HepG2 (cell line): ENCODE measurements around the gene SLC5A10. TPM values are rescaled to one million over a fixed set of nuclear protein-coding genes. Genes with fewer than 3 reads are reported as not detected.

ENCODE experiments used
- AHR ChIP-seq: IDR thresholded peaks from 2 replicates; pipeline ENCODE4 v1.6.1; 2018; ENCODE audit warnings: missing genetic modification reagents, missing compliant biosample characterization
- ARID3A ChIP-seq: IDR thresholded peaks from 2 replicates; pipeline ENCODE4 v1.6.1; 2012; ENCODE audit warnings: low read depth, low read length, improper control_type of control experiment
- CBFB ChIP-seq: sonication (generic); formaldehyde crosslinking; IDR thresholded peaks from 2 replicates; pipeline ENCODE4 v1.4.0; 2020; ENCODE audit warnings: missing genetic modification reagents
- FOXK2 ChIP-seq: fragments of 450-650 bp; IDR thresholded peaks from 2 replicates; pipeline ENCODE4 v1.6.1; 2016
- HNF4A ChIP-seq: sonication (generic); formaldehyde crosslinking; IDR thresholded peaks from 2 replicates; pipeline ENCODE4 v1.4.0; 2020; ENCODE audit warnings: missing genetic modification reagents
- KMT2B ChIP-seq: IDR thresholded peaks from 2 replicates; pipeline ENCODE4 v1.6.1; 2016; ENCODE audit warnings: missing genetic modification reagents, missing compliant biosample characterization
- NFYB ChIP-seq: sonication (generic); formaldehyde crosslinking; IDR thresholded peaks from 2 replicates; pipeline ENCODE4 v1.4.0; 2020; ENCODE audit warnings: missing genetic modification reagents
- NR2C2 ChIP-seq: sonication (generic); formaldehyde crosslinking; IDR thresholded peaks from 2 replicates; pipeline ENCODE4 v1.4.0; 2020; ENCODE audit warnings: missing genetic modification reagents, mild to moderate bottlenecking, moderate library complexity, borderline replicate concordance
- PBX3 ChIP-seq: sonication (generic); formaldehyde crosslinking; IDR thresholded peaks from 2 replicates; pipeline ENCODE4 v1.8.1; 2023; ENCODE audit warnings: missing genetic modification reagents, inconsistent platforms, borderline replicate concordance
- POLR2AphosphoS5 ChIP-seq: IDR thresholded peaks from 2 replicates; pipeline ENCODE4 v1.6.1; 2012; ENCODE audit warnings: low read depth, low read length
- PREB ChIP-seq: sonication (generic); formaldehyde crosslinking; IDR thresholded peaks from 2 replicates; pipeline ENCODE4 v1.4.0; 2020; ENCODE audit warnings: missing genetic modification reagents
- RFXANK ChIP-seq: IDR thresholded peaks from 2 replicates; pipeline ENCODE4 v1.6.1; 2016
- SAP130 ChIP-seq: IDR thresholded peaks from 2 replicates; pipeline ENCODE4 v1.6.1; 2016; ENCODE audit warnings: low read depth
- SMAD9 ChIP-seq: sonication (generic); formaldehyde crosslinking; IDR thresholded peaks from 2 replicates; pipeline ENCODE4 v1.5.1; 2020; ENCODE audit warnings: mild to moderate bottlenecking, missing genetic modification reagents
- UBTF ChIP-seq: sonication (generic); formaldehyde crosslinking; IDR thresholded peaks from 2 replicates; pipeline ENCODE4 v1.4.0; 2020; ENCODE audit warnings: mild to moderate bottlenecking, missing genetic modification reagents
- ZEB1 ChIP-seq: IDR thresholded peaks from 2 replicates; pipeline ENCODE4 v1.6.1; 2012; ENCODE audit warnings: mild to moderate bottlenecking, low read depth, inconsistent platforms; ENCODE audit not compliant: insufficient replicate concordance
- ZFP1 ChIP-seq: IDR thresholded peaks from 2 replicates; pipeline ENCODE4 v1.6.1; 2016
- ZNF121 ChIP-seq: sonication (generic); formaldehyde crosslinking; IDR thresholded peaks from 2 replicates; pipeline ENCODE4 v1.5.0; 2020; ENCODE audit warnings: mild to moderate bottlenecking, missing genetic modification reagents
- ZNF317 ChIP-seq: sonication (generic); formaldehyde crosslinking; IDR thresholded peaks from 2 replicates; pipeline ENCODE4 v1.5.0; 2020; ENCODE audit warnings: mild to moderate bottlenecking, missing genetic modification reagents
- ZNF512 ChIP-seq: sonication (generic); formaldehyde crosslinking; IDR thresholded peaks from 2 replicates; pipeline ENCODE4 v1.4.0; 2020; ENCODE audit warnings: mild to moderate bottlenecking, missing genetic modification reagents
- ZNF577 ChIP-seq: sonication (generic); formaldehyde crosslinking; IDR thresholded peaks from 2 replicates; pipeline ENCODE4 v1.4.0; 2020; ENCODE audit warnings: mild to moderate bottlenecking, low read depth, missing genetic modification reagents, borderline replicate concordance
- ZNF619 ChIP-seq: sonication (generic); formaldehyde crosslinking; IDR thresholded peaks from 2 replicates; pipeline ENCODE4 v1.4.0; 2020; ENCODE audit warnings: mild to moderate bottlenecking, missing genetic modification reagents
- ZNF674 ChIP-seq: sonication (generic); formaldehyde crosslinking; IDR thresholded peaks from 2 replicates; pipeline ENCODE4 v1.5.0; 2020; ENCODE audit warnings: low read depth, mild to moderate bottlenecking, missing genetic modification reagents
- ZNF709 ChIP-seq: sonication (generic); formaldehyde crosslinking; IDR thresholded peaks from 2 replicates; pipeline ENCODE4 v1.5.0; 2020; ENCODE audit warnings: mild to moderate bottlenecking, missing genetic modification reagents
- ZNF772 ChIP-seq: sonication (generic); formaldehyde crosslinking; IDR thresholded peaks from 2 replicates; pipeline ENCODE4 v1.5.0; 2020; ENCODE audit warnings: mild to moderate bottlenecking, missing genetic modification reagents
- ZNF879 ChIP-seq: sonication (generic); formaldehyde crosslinking; IDR thresholded peaks from 2 replicates; pipeline ENCODE4 v1.8.1; 2023; ENCODE audit warnings: missing genetic modification reagents
- ZSCAN25 ChIP-seq: sonication (generic); formaldehyde crosslinking; IDR thresholded peaks from 2 replicates; pipeline ENCODE4 v1.8.0; 2022; ENCODE audit warnings: mild to moderate bottlenecking, missing genetic modification reagents
- polyA plus RNA-seq, 8 experiments: library from polyadenylated mRNA; depleted of rRNA in 3 of 8; stranded (reverse) in 7 of 8; unstranded in 1 of 8; fragments of >200 nt; fragmentation: Illumina TruSeq in 4 of 8; extraction: Trizol in 4 of 8; gene quantifications; 2 replicates each; pipeline versions ENCODE4 v1.2.1 to v1.2.3, GENCODE V29; 2011 to 2016; ENCODE audit warnings: low read depth in 4 of 8, missing spikeins in 1 of 8, mixed read lengths in 1 of 8; ENCODE audit not compliant: insufficient read depth in 1 of 8
- total RNA-seq, 5 experiments: library from RNA; depleted of rRNA; stranded (reverse); fragments of >200 nt; fragmentation: Illumina TruSeq; extraction: Trizol; gene quantifications; 2 replicates each; pipeline ENCODE4 v1.2.3, GENCODE V29; 2016; ENCODE audit warnings: low read depth in 1 of 5

Gene SLC5A10
- total and polyA plus RNA-seq, 2 of the 13 experiments (the other 11 are each of a cell fraction or from before 2014, with no cell fraction given), result 0.05 TPM; not detected in 1

GRCh38 chr17:18925187-18925586 is 26.8 kb upstream of the SLC5A10 start (continued):
- no peak for TF ChIP-seq PBX3
- TF ChIP-seq ZNF619 (CRISPR knock-in tag), result no peak
- no peak for TF ChIP-seq KMT2B (CRISPR knock-in tag)
- TF ChIP-seq ZNF709, result no peak
- TF ChIP-seq RFXANK, result no peak
- TF ChIP-seq SMAD9 (CRISPR knock-in tag), result no peak
- no peak for TF ChIP-seq ZNF674 (CRISPR knock-in tag)
- no peak for TF ChIP-seq NR2C2 (CRISPR knock-in tag)
- no peak for TF ChIP-seq UBTF (CRISPR knock-in tag)
- no peak for TF ChIP-seq ZNF772
- TF ChIP-seq ZNF317, result 0 out of 2 replicates have a peak, but pooled peaks have one; percentile 35
- TF ChIP-seq ZNF879 (CRISPR knock-in tag), result no peak
- no peak for TF ChIP-seq ZNF577 (CRISPR knock-in tag)
- no peak for TF ChIP-seq ZNF121 (CRISPR knock-in tag)
- no peak for TF ChIP-seq AHR (CRISPR knock-in tag)
- no peak for TF ChIP-seq ZNF512
- TF ChIP-seq CBFB (CRISPR knock-in tag), result no peak
- TF ChIP-seq ZEB1, result peak; percentile 66
- no peak for TF ChIP-seq PREB (CRISPR knock-in tag)
- no peak for TF ChIP-seq ZSCAN25
- TF ChIP-seq ZFP1 (CRISPR knock-in tag), result no peak
- TF ChIP-seq HNF4A, result peak; percentile 54
- peak; percentile 89 for TF ChIP-seq SAP130 (CRISPR knock-in tag)
- no peak for TF ChIP-seq NFYB
- no peak for TF ChIP-seq ARID3A
- no peak for TF ChIP-seq POLR2AphosphoS5
- TF ChIP-seq FOXK2, result peak; percentile 53; the same call in 1 of the 2 replicates
